HepG2 (cell line): ENCODE measurements around the gene CCT4. TPM values are rescaled to one million over a fixed set of nuclear protein-coding genes. Genes with fewer than 3 reads are reported as not detected.
A peak's percentile ranks its signal among the peaks of the same experiment; 100 is the strongest.

Experiments
- ATAC-seq: fragments of 200-7000 bp; cut with Tn5 transposase; 3 replicates; pipeline ENCODE4 v1.9.1; 2020; ENCODE audit warnings: mild to moderate bottlenecking, moderate library complexity
- BruUV-seq: library from RNA; stranded (reverse); fragments of 400-500 nt; replicated peaks from 2 replicates; lab custom pipeline; 2021; lab: Mats Ljungman, UMichigan
- CTCF ChIA-PET: fragments of 300-600 bp; formaldehyde crosslinking; extraction: SDS; loops from one replicate; lab custom pipeline; 2021; ENCODE audit warnings: low total read pairs, inconsistent platforms, low intra/inter-chr PET ratio; lab: Yijun Ruan, JAX
- POLR2A ChIA-PET: fragments of 350-600 bp; sonication (Branson Sonifier 250); formaldehyde crosslinking; loops from one replicate; lab custom pipeline; 2020; ENCODE audit warnings: antibody characterized with exemption, inconsistent platforms; lab: Yijun Ruan, JAX
- DNase-seq: peaks from one replicate; pipeline ENCODE4 v3.0.0-alpha.2; 2015; ENCODE audit warnings: low spot score
- FAIRE-seq: peaks from 3 replicates; lab custom pipeline; 2011; peaks lifted over from hg19 to GRCh38; lab: Jason Lieb, UNC
- H2AFZ ChIP-seq: one replicate; pipeline ENCODE4 v1.6.1; 2011; ENCODE audit warnings: low read length, inconsistent platforms
- H3K27ac ChIP-seq: fragments of 300-600 bp; 3 replicates; pipeline ENCODE4 v1.8.0; 2011; ENCODE audit warnings: mixed run types, mild to moderate bottlenecking, mixed read lengths, low read length, inconsistent platforms; ENCODE audit not compliant: insufficient read depth; ENCODE audit errors: extremely low read length
- H3K27me3 ChIP-seq, 2 experiments: fragments of 200-600 bp in 1 of 2; 2 replicates in 1 of 2; 3 replicates in 1 of 2; pipeline versions ENCODE4 v1.6.0 to v1.8.0; 2011; ENCODE audit warnings: low read length in 2 of 2, mild to moderate bottlenecking in 2 of 2, moderate library complexity in 2 of 2, inconsistent platforms in 1 of 2; ENCODE audit not compliant: insufficient read depth in 2 of 2, control insufficient read depth in 1 of 2
- H3K36me3 ChIP-seq, 2 experiments: fragments of 200-600 bp in 1 of 2; replicated peaks in 1 of 2; 2 replicates in 1 of 2; 3 replicates in 1 of 2; pipeline versions ENCODE4 v1.5.1 to v1.8.0; 2011; ENCODE audit warnings: low read length in 2 of 2, inconsistent platforms in 1 of 2; ENCODE audit not compliant: insufficient read depth in 2 of 2, control insufficient read depth in 1 of 2
- H3K4me1 ChIP-seq: 2 replicates; pipeline ENCODE4 v1.5.1; 2012; ENCODE audit warnings: low read length, inconsistent platforms; ENCODE audit not compliant: insufficient read depth
- H3K4me2 ChIP-seq: 2 replicates; pipeline ENCODE4 v1.6.0; 2011; ENCODE audit warnings: low read depth, low read length, inconsistent platforms
- H3K4me3 ChIP-seq, 3 experiments: fragments of 200-600 bp in 1 of 3; sonication (generic), shearing (Covaris generic) in 1 of 3; replicated peaks in 1 of 3; 2 replicates each; pipeline ENCODE4 v1.5.1; 2011 to 2016; ENCODE audit warnings: low read length in 3 of 3, inconsistent platforms in 2 of 3, low read depth in 2 of 3, mild to moderate bottlenecking in 2 of 3, control low read depth in 1 of 3, mixed read lengths in 1 of 3; ENCODE audit not compliant: insufficient read depth in 1 of 3
- H3K79me2 ChIP-seq: one replicate; pipeline ENCODE4 v1.6.1; 2011; ENCODE audit warnings: low read length, inconsistent platforms; ENCODE audit not compliant: insufficient read depth
- H3K9ac ChIP-seq: 2 replicates; pipeline ENCODE4 v1.6.0; 2011; ENCODE audit warnings: mild to moderate bottlenecking, low read depth, low read length, inconsistent platforms; ENCODE audit not compliant: insufficient read depth
- H3K9me3 ChIP-seq: 2 replicates; pipeline ENCODE4 v1.5.1; 2012; ENCODE audit warnings: mild to moderate bottlenecking, low read length
- H4K20me1 ChIP-seq: 2 replicates; pipeline ENCODE4 v1.6.0; 2011; ENCODE audit warnings: inconsistent platforms, mild to moderate bottlenecking, low read length, moderate library complexity; ENCODE audit not compliant: insufficient read depth
- AFF4 ChIP-seq: sonication (generic); formaldehyde crosslinking; IDR thresholded peaks from 2 replicates; pipeline ENCODE4 v1.4.0; 2020; ENCODE audit warnings: missing genetic modification reagents
- DRAP1 ChIP-seq: IDR thresholded peaks from 2 replicates; pipeline ENCODE4 v1.6.1; 2016; ENCODE audit warnings: missing genetic modification reagents, missing compliant biosample characterization
- ELF4 ChIP-seq: sonication (generic); formaldehyde crosslinking; IDR thresholded peaks from 2 replicates; pipeline ENCODE4 v1.5.0; 2020; ENCODE audit warnings: missing genetic modification reagents, mild to moderate bottlenecking, moderate library complexity, borderline replicate concordance
- GATAD2A ChIP-seq: IDR thresholded peaks from 2 replicates; pipeline ENCODE4 v1.6.1; 2016
- HCFC1 ChIP-seq: fragments of 150-350 bp; IDR thresholded peaks from 2 replicates; pipeline ENCODE4 v1.6.1; 2014; ENCODE audit warnings: low read depth, low read length
- POLR2A ChIP-seq, 2 experiments: IDR thresholded peaks; 2 replicates each; pipeline ENCODE4 v1.6.1; 2011; ENCODE audit warnings: low read depth in 2 of 2, low read length in 2 of 2, mild to moderate bottlenecking in 1 of 2, moderate library complexity in 1 of 2; ENCODE audit not compliant: insufficient read depth in 1 of 2
- RAD51 ChIP-seq: fragments of 450-650 bp; IDR thresholded peaks from 2 replicates; pipeline ENCODE4 v1.6.1; 2016; ENCODE audit warnings: borderline replicate concordance
- RBM22 ChIP-seq: fragments of 200-400 bp; formaldehyde crosslinking; optimal IDR thresholded peaks from 2 replicates; pipeline ENCODE3; 2017; ENCODE audit warnings: mild to moderate bottlenecking, low read length, moderate library complexity
- SAP130 ChIP-seq: IDR thresholded peaks from 2 replicates; pipeline ENCODE4 v1.6.1; 2016; ENCODE audit warnings: low read depth
- SIN3A ChIP-seq: IDR thresholded peaks from 2 replicates; pipeline ENCODE4 v1.6.1; 2011; ENCODE audit warnings: low read depth, mild to moderate bottlenecking, control low read depth, low read length, borderline replicate concordance
- SIX4 ChIP-seq: sonication (generic); formaldehyde crosslinking; IDR thresholded peaks from 2 replicates; pipeline ENCODE4 v1.4.0; 2020; ENCODE audit warnings: missing genetic modification reagents
- TGIF2 ChIP-seq: IDR thresholded peaks from 2 replicates; pipeline ENCODE4 v1.6.1; 2016; ENCODE audit warnings: control low read depth, missing compliant biosample characterization
- ZBTB26 ChIP-seq: IDR thresholded peaks from 2 replicates; pipeline ENCODE4 v1.6.1; 2016; ENCODE audit warnings: missing compliant biosample characterization, missing genetic modification reagents, borderline replicate concordance
- ZBTB43 ChIP-seq: sonication (generic); formaldehyde crosslinking; conservative IDR thresholded peaks from 2 replicates; pipeline ENCODE4 v1.4.0; 2020; ENCODE audit warnings: missing genetic modification reagents
- ZMYM4 ChIP-seq: sonication (generic); formaldehyde crosslinking; IDR thresholded peaks from 2 replicates; pipeline ENCODE4 v1.8.1; 2023; ENCODE audit warnings: mild to moderate bottlenecking, missing genetic modification reagents
- ZNF33B ChIP-seq: sonication (generic); formaldehyde crosslinking; IDR thresholded peaks from 2 replicates; pipeline ENCODE4 v1.5.1; 2020; ENCODE audit warnings: mild to moderate bottlenecking, missing genetic modification reagents
- ZNF614 ChIP-seq: IDR thresholded peaks from 2 replicates; pipeline ENCODE4 v1.6.1; 2018; ENCODE audit warnings: missing biosample characterization, missing genetic modification reagents, inconsistent platforms, borderline replicate concordance
- ZNF737 ChIP-seq: sonication (generic); formaldehyde crosslinking; IDR thresholded peaks from 2 replicates; pipeline ENCODE4 v1.5.0; 2020; ENCODE audit warnings: missing genetic modification reagents, mild to moderate bottlenecking, borderline replicate concordance
- ZNF746 ChIP-seq: sonication (generic); formaldehyde crosslinking; IDR thresholded peaks from 2 replicates; pipeline ENCODE4 v1.8.0; 2022; ENCODE audit warnings: mild to moderate bottlenecking, missing genetic modification reagents
- WGBS: methylation state at CpG from one replicate; pipeline ENCODE4 v1.1.6; 2017; ENCODE audit warnings: low lambda C conversion rate; 5-methylcytosine and 5-hydroxymethylcytosine counted together
- in situ Hi-C: cut with HindIII; loops from 2 replicates; pipeline ENCODE4 v1.10.0; 2017; ENCODE audit warnings: low pct_unique_long_range_greater_than_20kb; ENCODE audit not compliant: extremely low pct_ligation_motif_present
- intact Hi-C: fragments of 100-400 bp; cut with micrococcal nuclease; formaldehyde crosslinking; loops from one replicate; pipeline ENCODE4 v1.10.0; 2022; ENCODE audit not compliant: unreplicated experiment
- polyA plus RNA-seq, 8 experiments: library from polyadenylated mRNA; depleted of rRNA in 3 of 8; stranded (reverse) in 7 of 8; unstranded in 1 of 8; fragments of >200 nt; fragmentation: Illumina TruSeq in 4 of 8; extraction: Trizol in 4 of 8; gene quantifications; 2 replicates each; pipeline versions ENCODE4 v1.2.1 to v1.2.3, GENCODE V29; 2011 to 2016; ENCODE audit warnings: low read depth in 4 of 8, missing spikeins in 1 of 8, mixed read lengths in 1 of 8; ENCODE audit not compliant: insufficient read depth in 1 of 8
- total RNA-seq, 5 experiments: library from RNA; depleted of rRNA; stranded (reverse); fragments of >200 nt; fragmentation: Illumina TruSeq; extraction: Trizol; gene quantifications; 2 replicates each; pipeline ENCODE4 v1.2.3, GENCODE V29; 2016; ENCODE audit warnings: low read depth in 1 of 5

The CCT4 gene
- total and polyA plus RNA-seq, 2 of the 13 experiments (the other 11 are each of a cell fraction or from before 2014, with no cell fraction given), result 138 to 340 TPM

- Histone ChIP-seq H3K36me3 (peaks cover 7 to 25% of the 10 kb centered on the region in 2 experiments), H4K20me1 (peaks cover 26% of the 10 kb centered on the region), H3K79me2 (peaks cover 41% of the 10 kb centered on the region), H3K4me3 (peak overlapping the region; percentile 78 to 99 (median 98)), H3K4me1 (peaks cover 32% of the 10 kb centered on the region), H3K27ac (peak overlapping the region; percentile 92), H3K4me2 (peak overlapping the region; percentile 92), H2AFZ (no peak overlapping the region), H3K27me3 (no peaks in the 10 kb centered on the region; a peak in 1 of 5 replicates), H3K9me3 (no peaks in the 10 kb centered on the region), H3K9ac (peak overlapping the region; percentile 98)
- DNase-seq, result peak; percentile 41
- TSS peak; percentile 83 for BruUV-seq
- CTCF ChIA-PET, result no interaction called here
- FAIRE-seq, result no peak
- in situ Hi-C loops, result no loop called here
- peak; percentile 40 for ATAC-seq
- under 1% methylated on average over 18 of the region's 18 CpGs for WGBS
- POLR2A ChIA-PET, result interaction anchor here (1.1 kb wide), 1 partner anchor 18 kb away, joined by 3 read pairs; the partner anchor contains the start of gene COMMD1
- intact Hi-C loops, result loop anchor here (2.0 to 5.0 kb wide), 2 partner anchors 33 to 350 kb away; partner anchors contain the start of genes FAM161A and XPO1
- TF ChIP-seq RAD51 (no peak), ZNF746 (CRISPR knock-in tag) (no peak), AFF4 (CRISPR knock-in tag) (peak; percentile 12; the same call in 1 of the 2 replicates), ZMYM4 (CRISPR knock-in tag) (no peak), HCFC1 (no peak), DRAP1 (CRISPR knock-in tag) (0 out of 2 replicates have a peak, but pooled peaks have one; percentile 24), ZNF33B (CRISPR knock-in tag) (0 out of 2 replicates have a peak, but pooled peaks have one; percentile 5), ZNF737 (CRISPR knock-in tag) (no peak), RBM22 (peak; percentile 39), SIX4 (CRISPR knock-in tag) (no peak), GATAD2A (CRISPR knock-in tag) (peak; percentile 11; the same call in 1 of the 2 replicates), POLR2A (IDR thresholded peaks at IDR 0.05; ENCODE audit: insufficient read depth in 1 of 2, low read depth in 2 of 2, low read length in 2 of 2) (0 out of 4 replicates have a peak, but pooled peaks of 1 of the 2 experiments have one; percentile 13), ELF4 (CRISPR knock-in tag) (0 out of 2 replicates have a peak, but pooled peaks have one; percentile 6), SIN3A (0 out of 2 replicates have a peak, but pooled peaks have one; percentile 67), ZNF614 (CRISPR knock-in tag) (0 out of 2 replicates have a peak, but pooled peaks have one; percentile 17), TGIF2 (peak; percentile 57; the same call in 1 of the 2 replicates), SAP130 (peak; percentile 21; the same call in 1 of the 2 replicates), ZBTB43 (CRISPR knock-in tag) (0 out of 2 replicates have a peak, but pooled peaks have one; percentile 21), ZBTB26 (CRISPR knock-in tag) (no peak)
Observed at GRCh38 chr2:61887717-61888266, 664 bp downstream of the CCT4 start.
